ENCODE data around the gene CIC. TPM values are rescaled to one million over a fixed set of nuclear protein-coding genes. Genes with fewer than 3 reads are reported as not detected.

Gene CIC
- total RNA-seq, 1 experiment from 2014 or later: 60.7 TPM

DNA sequence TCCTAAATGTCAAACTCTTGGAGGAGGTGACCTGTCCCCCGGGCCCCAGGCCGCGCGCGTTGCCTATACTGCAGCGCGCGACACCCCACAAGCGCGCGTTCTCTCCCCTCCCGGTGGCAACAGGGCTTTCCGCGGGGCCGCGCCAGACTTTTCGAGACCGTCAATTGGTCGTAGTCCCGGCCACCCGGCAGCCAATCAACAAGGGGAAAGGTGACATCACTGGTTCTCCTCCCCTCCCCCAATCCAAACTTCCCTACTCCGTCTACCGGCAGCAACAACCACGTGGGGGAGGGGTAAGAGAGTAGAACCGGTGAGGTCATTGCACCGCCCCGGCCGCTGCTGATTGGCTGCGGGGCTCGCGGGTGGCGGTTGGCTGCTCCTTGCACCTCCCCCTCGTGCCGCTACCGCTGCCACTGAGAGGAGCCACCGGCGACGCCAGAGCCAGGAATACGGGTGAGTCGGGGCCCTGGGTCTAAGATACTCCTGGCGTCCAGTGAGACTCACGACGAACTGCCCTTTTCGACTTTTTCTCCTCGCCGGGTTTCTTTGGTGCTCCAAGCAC is 829 bp upstream of the CIC start:
- Histone ChIP-seq H3K27me3 (ENCODE audit: insufficient read depth, low read depth) (no peaks in the 10 kb centered on the region), H3K4me3 (peak overlapping the region; percentile 76), H4K20me1 (ENCODE audit: insufficient read depth) (no peaks in the 10 kb centered on the region), H3K9me3 (ENCODE audit: insufficient read depth, low read depth) (no peaks in the 10 kb centered on the region), H3K9me2 (ENCODE audit: insufficient read depth) (no peaks in the 10 kb centered on the region), H3K36me3 (ENCODE audit: low read depth) (no peaks in the 10 kb centered on the region), H3K79me2 (ENCODE audit: low read depth) (peaks cover 19% of the 10 kb centered on the region), H3F3A (ENCODE audit: insufficient read depth, low read depth) (no peaks in the 10 kb centered on the region; the same call in 1 of the 2 replicates), H3K27ac (peak overlapping the region; percentile 70), H3K4me1 (replicated peaks; ENCODE audit: insufficient read depth) (peaks cover 20% of the 10 kb centered on the region), H2AFZ (peak overlapping the region; percentile 89), H3K4me2 (peak overlapping the region; percentile 93)
- ChIA-PET CTCF (no interaction called here), POLR2A (ENCODE audit: unreplicated experiment) (no interaction called here)
- no peak for TF ChIP-seq EZH2 (IDR thresholded peaks at IDR 0.05; ENCODE audit: low read depth)
- TF ChIP-seq, protein P1, sequence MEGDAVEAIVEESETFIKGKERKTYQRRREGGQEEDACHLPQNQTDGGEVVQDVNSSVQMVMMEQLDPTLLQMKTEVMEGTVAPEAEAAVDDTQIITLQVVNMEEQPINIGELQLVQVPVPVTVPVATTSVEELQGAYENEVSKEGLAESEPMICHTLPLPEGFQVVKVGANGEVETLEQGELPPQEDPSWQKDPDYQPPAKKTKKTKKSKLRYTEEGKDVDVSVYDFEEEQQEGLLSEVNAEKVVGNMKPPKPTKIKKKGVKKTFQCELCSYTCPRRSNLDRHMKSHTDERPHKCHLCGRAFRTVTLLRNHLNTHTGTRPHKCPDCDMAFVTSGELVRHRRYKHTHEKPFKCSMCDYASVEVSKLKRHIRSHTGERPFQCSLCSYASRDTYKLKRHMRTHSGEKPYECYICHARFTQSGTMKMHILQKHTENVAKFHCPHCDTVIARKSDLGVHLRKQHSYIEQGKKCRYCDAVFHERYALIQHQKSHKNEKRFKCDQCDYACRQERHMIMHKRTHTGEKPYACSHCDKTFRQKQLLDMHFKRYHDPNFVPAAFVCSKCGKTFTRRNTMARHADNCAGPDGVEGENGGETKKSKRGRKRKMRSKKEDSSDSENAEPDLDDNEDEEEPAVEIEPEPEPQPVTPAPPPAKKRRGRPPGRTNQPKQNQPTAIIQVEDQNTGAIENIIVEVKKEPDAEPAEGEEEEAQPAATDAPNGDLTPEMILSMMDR (conservative IDR thresholded peaks at IDR 0.05): no peak
- no TSS peak for BruUV-seq (replicated peaks)
- intact Hi-C loops (cut with micrococcal nuclease; ENCODE audit: unreplicated experiment): loop anchor here (1.0 kb wide), 3 partner anchors 12 to 25 kb away; partner anchors contain the start of gene ERF
- peak; percentile 95 to 98 for DNase-seq

DNA sequence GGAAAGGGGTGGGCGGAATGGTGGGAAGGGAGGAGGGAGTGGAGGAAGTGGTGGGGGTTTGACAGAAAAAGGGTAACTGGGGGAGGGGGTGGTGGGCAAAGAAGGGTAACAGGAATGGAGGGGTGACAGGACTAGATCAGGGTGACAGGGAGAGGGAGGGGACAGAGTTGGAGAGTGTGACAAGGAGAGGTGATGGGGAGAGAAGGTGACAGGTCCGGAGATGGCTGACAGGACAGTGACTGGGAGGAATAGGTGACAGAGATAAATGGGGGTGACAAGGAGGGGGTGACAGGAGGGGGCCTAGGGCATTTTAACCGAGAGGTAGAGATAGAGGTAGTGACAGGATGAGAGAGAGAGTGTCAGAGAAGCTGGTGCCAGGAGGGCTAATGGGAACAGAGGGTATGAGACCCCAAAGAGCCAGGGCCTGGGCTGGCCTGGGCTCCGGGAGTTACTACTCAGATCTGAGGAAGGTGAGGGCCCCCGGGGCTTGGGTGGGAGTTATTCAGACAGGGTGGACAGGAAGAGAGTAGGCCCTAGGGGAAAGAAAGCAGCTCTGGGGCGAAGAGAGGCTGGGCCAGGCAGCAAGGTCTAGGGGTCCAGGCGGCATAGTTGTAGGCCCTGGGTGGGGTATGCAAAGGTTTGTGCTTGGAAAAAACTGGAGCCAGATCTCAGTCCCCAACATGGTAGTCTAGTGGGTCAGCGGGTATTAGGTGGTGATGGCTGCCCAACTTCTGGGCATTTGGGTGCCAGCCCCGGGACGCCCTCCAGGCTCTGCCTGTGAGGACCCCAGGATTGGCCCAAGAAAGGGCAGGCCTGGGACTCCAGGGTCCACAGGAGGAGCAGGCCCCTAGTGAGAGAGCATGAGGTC is 660 bp downstream of the CIC start:
- peak overlapping the region; percentile 98 for H3K4me2 ChIP-seq
- H3K27ac ChIP-seq: peak overlapping the region; percentile 46; the same call in 1 of the 2 replicates
- peaks cover 19% of the 10 kb centered on the region for H3K79me2 ChIP-seq (ENCODE audit: low read depth)
- intact Hi-C loops (cut with micrococcal nuclease; ENCODE audit: unreplicated experiment): no loop called here
- H3K4me1 ChIP-seq (replicated peaks; ENCODE audit: insufficient read depth): peaks cover 20% of the 10 kb centered on the region
- CTCF ChIA-PET: interaction anchor here (0.5 to 0.8 kb wide), 2 partner anchors 11 to 834 kb away, joined by 3 to 13 read pairs; no protein-coding TSS in a partner anchor
- POLR2A ChIA-PET (ENCODE audit: unreplicated experiment): interaction anchor here (1.4 kb wide), 1 partner anchor 27 kb away, joined by 7 read pairs; the partner anchor contains the start of gene GSK3A
- no peaks in the 10 kb centered on the region for H3K27me3 ChIP-seq (ENCODE audit: insufficient read depth, low read depth)
- H3K9me3 ChIP-seq (ENCODE audit: insufficient read depth, low read depth): no peaks in the 10 kb centered on the region
- DNase-seq: no peak
- no peak for TF ChIP-seq EZH2 (IDR thresholded peaks at IDR 0.05; ENCODE audit: low read depth)
- BruUV-seq (replicated peaks): TSS peak; percentile 75
- peak overlapping the region; percentile 57 for H3K4me3 ChIP-seq
- no peaks in the 10 kb centered on the region for H3K9me2 ChIP-seq (ENCODE audit: insufficient read depth)
- H3F3A ChIP-seq (ENCODE audit: insufficient read depth, low read depth): no peaks in the 10 kb centered on the region; the same call in 1 of the 2 replicates
- no peaks in the 10 kb centered on the region for H3K36me3 ChIP-seq (ENCODE audit: low read depth)
- 0 out of 2 replicates have a peak overlapping the region, but pooled peaks have one; percentile 8 for H2AFZ ChIP-seq
- no peaks in the 10 kb centered on the region; the same call in 1 of the 2 replicates for H4K20me1 ChIP-seq (ENCODE audit: insufficient read depth)

DNA sequence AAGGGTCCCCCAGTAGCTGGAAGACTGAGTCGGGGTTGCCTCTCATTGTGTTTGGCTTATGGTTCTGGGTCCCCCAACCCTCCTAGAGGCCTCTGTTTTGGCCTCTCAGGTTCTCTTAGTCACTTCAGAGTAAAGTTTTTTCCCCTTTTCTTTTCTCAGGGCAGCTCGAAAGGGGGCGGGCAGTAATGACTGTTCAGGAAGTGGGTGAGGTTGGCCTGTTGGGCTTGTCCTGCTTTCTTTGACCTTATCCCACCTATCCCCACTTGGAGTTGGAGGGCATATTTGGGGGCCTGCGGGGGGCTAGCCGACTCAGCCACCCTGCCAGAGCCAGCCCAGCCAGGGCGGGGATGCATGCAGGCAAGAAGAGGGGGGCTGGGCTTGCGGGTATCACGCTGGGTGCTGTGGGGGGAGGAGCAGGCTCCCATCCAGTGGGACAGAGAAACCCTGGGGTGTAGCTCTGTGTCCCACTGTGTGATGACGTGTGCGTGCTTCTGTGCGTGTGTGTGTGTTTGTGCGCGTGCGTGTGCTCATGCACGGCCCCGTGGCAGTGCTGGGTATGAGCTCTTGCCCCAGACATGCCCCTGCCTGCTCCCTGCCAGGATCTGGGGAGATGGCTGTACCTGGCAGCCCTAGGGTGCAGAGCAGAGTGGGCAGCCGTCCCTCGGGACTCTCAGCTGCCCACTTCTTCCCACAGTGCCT is 1.4 kb downstream of the CIC start:
- TF ChIP-seq, protein P1 (conservative IDR thresholded peaks at IDR 0.05): no peak
- TF ChIP-seq EZH2 (IDR thresholded peaks at IDR 0.05; ENCODE audit: low read depth): no peak
- no peaks in the 10 kb centered on the region for H3K9me2 ChIP-seq (ENCODE audit: insufficient read depth)
- peaks cover 20% of the 10 kb centered on the region for H3K4me1 ChIP-seq (replicated peaks; ENCODE audit: insufficient read depth)
- DNase-seq: peak; percentile 56 to 59
- H2AFZ ChIP-seq: no peak overlapping the region
- peak overlapping the region; percentile 57; the same call in 1 of the 2 replicates for H3K4me3 ChIP-seq
- H3F3A ChIP-seq (ENCODE audit: insufficient read depth, low read depth): no peaks in the 10 kb centered on the region; the same call in 1 of the 2 replicates
- H3K36me3 ChIP-seq (ENCODE audit: low read depth): no peaks in the 10 kb centered on the region
- H3K79me2 ChIP-seq (ENCODE audit: low read depth): peaks cover 19% of the 10 kb centered on the region
- H4K20me1 ChIP-seq (ENCODE audit: insufficient read depth): no peaks in the 10 kb centered on the region; the same call in 1 of the 2 replicates
- no peaks in the 10 kb centered on the region for H3K9me3 ChIP-seq (ENCODE audit: insufficient read depth, low read depth)
- intact Hi-C loops (cut with micrococcal nuclease; ENCODE audit: unreplicated experiment): no loop called here
- H3K27me3 ChIP-seq (ENCODE audit: insufficient read depth, low read depth): no peaks in the 10 kb centered on the region
- ChIA-PET CTCF (interaction anchor here (0.5 kb wide), 1 partner anchor 12 kb away, joined by 13 read pairs; no protein-coding TSS in a partner anchor), POLR2A (ENCODE audit: unreplicated experiment) (interaction anchor here (0.6 to 1.4 kb wide), 2 partner anchors 9 to 28 kb away, joined by 3 to 7 read pairs; partner anchors contain the start of gene GSK3A)
- peak overlapping the region; percentile 46; the same call in 1 of the 2 replicates for H3K27ac ChIP-seq
- BruUV-seq (replicated peaks): no TSS peak
- peak overlapping the region; percentile 98 for H3K4me2 ChIP-seq
